CMK (cell line): ENCODE measurements around the gene AGPAT4.

Experiments
- DNase-seq: peaks from one replicate; pipeline ENCODE4 v3.0.0-alpha.2; 2010; ENCODE audit warnings: low read depth

Gene AGPAT4

DNA sequence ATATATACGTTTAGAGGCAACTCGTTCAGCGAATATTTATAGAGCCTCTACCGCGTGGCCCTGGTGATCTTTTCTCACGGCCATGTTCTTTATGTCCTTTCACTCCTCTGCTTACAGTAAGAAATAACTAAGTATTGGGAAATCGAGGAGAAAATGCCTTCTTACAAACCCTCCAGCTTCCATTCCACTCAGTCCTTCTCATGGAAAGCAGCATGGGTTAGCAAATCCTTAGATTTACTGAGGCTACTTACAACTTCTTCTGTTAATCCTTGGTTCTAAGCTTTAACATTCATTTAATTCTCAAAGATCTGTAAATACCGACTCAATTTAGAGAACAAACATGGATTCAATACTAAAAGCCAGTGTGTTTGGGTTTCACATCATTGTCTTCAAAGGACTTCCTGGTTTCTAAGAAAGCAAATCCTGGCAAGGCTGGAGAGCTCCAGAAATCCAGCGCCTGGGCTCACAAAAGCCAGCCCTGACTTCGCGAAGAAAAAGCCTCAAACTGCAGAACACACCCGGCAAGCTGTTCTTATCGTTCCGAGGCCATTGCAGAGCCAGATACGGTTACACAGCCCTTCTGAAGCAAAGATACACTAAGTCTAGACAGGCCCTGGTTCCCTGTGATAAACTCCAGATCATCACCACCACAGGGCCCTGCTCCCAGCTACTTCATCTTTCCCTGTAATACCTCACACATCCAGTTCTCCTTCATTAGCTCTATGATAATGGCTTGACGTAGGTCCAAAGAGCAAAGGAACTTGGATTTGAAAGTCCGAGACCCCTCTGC, 19.2 kb downstream of the AGPAT4 start:
- peak; percentile 77 for DNase-seq

GRCh38 chr6:161254126-161254463, 19.8 kb downstream of the AGPAT4 start:
- no peak for DNase-seq

GRCh38 chr6:161251345-161251744, 22.5 kb downstream of the AGPAT4 start:
- DNase-seq = no peak

- DNase-seq = no peak
Observed at GRCh38 chr6:161249327-161249726, 24.5 kb downstream of the AGPAT4 start.

DNA sequence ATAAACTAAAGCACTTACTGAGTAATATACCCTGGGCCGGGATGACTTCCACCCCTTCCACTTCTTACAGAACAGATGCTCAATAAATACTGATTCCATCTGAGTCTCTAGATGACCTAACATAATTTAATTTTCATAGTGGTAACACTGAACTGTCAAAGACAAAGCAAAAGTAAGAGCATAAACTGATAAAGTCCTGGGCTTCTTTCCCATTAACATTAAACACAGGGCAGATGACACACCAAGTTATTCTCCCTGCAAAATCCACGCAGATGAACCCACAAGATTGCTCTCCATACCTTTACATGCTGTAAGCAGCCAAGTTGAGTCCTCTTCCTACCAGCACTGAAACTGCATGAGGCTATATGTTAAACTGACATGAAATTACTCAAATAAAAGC, 27.1 kb downstream of the AGPAT4 start:
- DNase-seq = no peak

DNA sequence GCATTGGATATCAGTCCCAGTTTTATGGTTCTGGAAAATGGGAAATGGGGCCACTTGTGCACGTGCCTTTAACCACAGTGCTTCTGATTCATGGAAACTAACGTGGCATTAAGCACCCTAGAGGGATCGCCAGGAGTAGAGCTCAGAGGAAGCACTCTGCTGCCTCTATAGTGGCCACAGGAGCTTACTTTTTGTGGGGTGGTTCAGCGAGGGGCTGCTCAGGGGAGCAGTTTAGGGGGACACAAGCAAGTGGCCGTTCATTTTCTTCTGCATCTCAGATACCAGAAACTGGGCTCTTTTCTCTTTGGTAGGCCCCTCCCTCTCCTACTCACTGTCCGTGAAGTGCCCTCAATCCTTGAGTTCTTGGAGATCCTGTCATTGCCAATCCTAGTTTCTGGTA, 28.5 kb downstream of the AGPAT4 start:
- no peak for DNase-seq

DNA sequence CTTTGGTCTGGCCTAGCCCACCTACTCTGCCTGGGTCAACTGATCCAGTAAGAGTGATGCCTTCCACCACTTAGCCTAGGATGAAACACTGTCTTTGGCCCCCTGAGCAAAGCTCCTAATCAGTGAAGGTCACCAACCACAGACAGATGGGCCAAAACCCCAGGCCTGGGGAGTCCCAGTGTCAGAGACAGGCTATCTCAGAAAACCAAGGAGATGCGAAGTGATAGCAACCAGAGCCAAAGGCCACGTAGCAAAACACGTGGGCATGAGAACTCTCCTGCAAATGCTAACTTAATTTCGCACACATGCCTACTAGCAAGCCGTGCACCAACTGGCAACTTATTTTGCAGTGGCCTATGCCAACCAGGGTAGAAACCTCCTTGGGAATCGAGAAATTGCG, 29.1 kb downstream of the AGPAT4 start:
- no peak for DNase-seq

- DNase-seq = no peak
Observed at GRCh38 chr6:161242779-161243693, 30.8 kb downstream of the AGPAT4 start.

DNA sequence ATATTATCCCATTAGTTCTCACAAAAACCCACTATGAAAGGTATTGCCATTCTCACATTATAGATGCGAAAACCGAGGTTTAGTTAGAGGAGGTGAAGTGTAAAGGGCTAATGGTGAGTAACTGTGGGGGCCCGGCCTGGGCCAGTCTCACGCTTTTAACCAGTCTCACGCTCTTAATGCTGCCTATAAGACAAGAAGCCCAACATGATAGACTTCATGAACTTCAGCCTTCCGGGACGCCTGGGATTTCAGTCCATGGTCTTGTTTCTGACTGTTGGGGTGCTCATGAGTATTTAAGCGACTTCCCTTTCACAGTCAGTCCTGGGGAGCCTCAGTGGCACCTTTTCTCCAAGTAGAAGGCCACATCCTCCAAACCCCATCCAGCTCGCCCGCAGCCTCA, 31.7 kb downstream of the AGPAT4 start:
- no peak for DNase-seq

DNA sequence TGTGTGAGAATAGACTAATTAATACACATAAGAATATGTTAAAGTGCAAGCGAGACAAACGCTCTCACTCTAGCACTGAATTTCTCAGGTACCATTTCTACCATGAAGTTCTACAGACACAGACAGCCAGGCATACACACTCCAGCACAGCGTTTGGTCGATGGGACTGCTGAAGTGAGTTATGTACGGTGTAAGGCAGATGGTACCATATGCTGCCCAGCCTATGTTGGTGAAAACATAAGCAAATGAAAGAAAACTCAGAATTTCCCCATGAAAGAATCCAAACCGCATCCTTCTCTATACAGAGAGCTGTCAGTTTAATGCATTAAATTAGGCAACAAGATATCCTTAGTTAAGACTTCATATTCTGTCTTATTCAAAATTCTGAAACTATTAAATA, 34.9 kb downstream of the AGPAT4 start:
- no peak for DNase-seq

GRCh38 chr6:161238500-161238899, 35.4 kb downstream of the AGPAT4 start:
- no peak for DNase-seq

DNA sequence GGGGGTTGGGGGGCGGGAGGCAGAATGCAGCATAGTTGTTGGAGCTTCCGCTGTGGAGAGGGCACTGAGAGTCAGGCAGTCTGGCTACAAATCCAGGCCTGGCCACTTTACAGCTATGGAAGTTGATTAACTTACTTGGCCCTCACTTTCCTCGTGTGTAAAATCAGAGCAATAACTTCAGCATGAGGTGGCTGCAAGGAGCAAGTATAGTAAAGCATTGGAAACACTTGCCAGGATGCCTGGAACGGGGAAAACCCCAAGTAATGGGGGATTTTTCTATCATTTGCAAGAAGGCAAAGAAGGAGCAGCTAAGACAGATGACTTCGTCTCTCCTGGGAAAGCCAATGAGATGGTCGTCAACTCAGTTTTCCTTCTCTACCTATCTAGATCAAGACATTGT, 35.8 kb downstream of the AGPAT4 start:
- no peak for DNase-seq

DNA sequence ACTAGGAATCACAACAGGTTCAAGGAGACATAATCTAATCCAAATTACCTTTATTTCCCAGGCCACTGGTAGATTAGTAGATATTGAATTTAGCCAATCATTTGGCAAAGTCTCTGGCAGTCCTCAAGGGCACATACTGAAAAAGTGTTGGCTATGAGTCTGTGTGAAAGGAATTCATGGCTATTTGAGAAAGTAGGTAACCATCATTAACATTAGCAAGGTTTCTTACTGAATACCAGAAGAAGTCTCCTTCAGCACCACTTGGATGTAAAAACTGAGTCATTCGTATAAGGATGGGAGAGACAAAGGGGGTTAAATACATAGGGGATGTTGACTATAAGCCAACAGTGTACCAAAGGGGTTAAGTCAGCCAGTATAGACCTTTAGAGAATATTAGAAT, 36.7 kb downstream of the AGPAT4 start:
- DNase-seq = no peak

DNA sequence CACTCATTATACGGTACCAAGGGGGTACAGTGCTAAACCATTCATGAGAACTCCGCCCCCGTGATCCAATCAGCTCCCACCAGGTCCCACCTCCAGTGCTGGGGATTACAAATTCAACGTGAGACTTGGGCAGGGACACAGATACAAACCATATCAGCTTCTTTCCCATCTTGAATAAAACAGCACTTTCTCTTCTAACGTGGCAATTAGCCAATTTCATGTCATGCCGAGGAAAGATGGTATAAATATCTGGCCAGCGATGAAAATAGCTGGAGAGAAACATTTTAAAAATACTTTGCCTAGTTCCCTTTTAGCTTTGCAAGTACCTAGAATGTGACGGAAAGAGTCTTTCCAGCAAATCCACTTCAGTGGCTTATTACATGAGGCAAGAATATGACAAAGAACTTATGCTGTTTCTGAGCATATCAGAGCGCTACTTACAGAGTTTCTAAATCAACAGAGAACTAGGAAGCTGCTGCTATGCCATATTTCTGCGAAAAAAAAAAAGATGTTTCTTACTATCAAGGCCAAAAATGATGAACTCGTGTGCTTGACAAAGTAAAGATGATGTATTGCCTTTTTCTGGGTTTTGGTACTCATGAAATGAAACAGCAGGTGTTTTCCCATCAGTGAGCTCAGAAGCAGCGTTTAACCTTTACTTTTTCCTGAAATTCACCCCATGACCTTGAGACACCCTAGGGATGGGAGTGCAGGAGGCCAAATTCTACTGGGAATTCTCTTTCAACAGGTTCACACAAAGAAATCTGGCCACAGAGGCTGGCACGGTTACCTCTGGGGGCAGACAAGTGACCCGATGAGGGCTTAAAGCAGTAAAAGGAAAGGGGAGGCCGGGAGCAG, 37.9 kb downstream of the AGPAT4 start:
- no peak for DNase-seq

DNA sequence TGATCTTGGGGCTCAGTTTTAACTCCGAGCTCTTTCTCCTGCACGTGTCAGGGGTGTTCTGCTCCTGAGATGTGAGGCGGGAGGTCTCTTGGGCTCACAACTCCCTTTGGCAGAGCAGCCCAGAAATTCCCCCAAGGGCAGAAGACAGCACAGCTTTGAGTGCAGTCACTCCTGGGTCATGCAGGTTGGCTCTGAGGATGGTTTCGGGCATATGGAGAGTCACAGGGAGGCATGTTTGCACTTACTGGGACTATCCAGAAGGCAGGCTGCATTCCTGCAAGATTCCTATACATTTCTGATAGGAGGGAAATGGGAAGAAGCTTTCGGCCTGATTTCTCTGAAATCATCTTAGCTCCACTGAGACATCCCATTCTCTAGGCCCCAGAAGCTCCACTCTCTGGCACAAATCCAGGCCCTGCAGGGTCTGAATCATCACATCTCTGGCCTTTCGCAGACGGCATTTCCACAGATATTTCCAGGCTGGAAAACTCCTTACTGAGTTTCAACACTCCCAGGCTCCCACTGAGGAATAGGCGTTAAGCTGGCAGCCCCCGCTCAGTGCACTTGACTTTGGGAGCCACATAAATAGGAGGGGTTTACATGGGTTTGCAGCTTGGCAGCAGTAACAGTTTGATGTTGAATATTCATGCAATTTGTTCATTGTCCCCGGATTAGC, 39.7 kb downstream of the AGPAT4 start:
- no peak for DNase-seq

GRCh38 chr6:161232467-161232866, 41.4 kb downstream of the AGPAT4 start:
- DNase-seq = no peak

DNA sequence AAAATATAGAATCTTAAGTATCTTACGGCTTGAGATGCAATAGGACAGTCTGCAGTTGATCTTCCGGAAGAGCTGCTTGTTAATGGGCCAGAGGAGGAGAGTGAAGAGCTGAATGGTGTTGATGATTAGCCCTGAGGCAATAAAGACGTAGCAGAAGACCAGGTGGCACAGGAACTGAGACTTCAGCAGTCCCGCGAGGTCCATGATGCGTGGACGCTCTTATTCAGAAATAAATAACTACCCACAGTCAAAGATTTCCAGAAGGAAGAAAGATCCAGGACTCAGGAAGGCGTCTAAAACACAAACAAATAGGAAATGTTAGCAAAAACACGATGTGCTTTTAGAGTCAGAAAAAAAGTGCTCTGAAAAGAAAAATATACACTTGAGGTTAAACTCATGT, 41.9 kb downstream of the AGPAT4 start:
- no peak for DNase-seq

DNA sequence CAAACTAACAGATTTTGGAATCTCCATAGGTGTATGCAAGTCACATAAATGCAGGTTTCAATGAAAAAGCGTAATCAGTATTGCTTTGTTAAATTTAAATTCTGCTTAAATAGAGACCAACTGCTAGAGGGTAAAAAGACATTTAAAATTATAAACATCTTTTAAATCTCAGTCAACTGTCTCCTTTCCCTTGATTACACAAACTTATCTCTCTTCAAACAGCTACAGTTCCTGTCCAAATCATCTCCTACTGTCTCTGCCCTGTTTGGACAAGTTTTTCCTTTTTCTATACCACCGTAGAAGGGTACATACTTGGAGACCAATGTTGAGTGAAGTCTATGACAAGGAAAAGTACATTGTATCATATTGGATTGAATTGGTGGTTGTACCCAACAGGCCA, 43.5 kb downstream of the AGPAT4 start:
- no peak for DNase-seq

- DNase-seq = no peak
Observed at GRCh38 chr6:161228921-161229591, 44.8 kb downstream of the AGPAT4 start.

DNA sequence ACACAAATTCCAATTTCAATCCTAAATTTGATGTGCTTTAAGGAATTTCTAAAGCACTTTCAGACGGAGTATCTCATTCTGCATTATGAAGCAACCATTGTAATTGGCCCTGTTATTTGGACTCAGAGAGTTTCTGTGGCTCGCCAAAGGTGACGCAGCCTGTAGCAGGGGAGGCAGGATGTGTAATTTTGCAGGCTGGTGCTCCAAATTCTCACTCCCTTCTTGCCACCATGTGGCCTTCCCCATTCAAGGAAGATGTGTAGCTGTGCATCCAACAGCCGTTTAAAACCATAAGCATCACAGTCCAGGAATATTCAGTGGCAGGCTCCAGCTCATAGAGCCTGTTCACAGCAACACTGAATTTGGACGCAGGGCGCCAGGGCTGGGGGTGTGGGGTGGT, 45.8 kb downstream of the AGPAT4 start:
- no peak for DNase-seq
